GM12878 (cell line): Measurements from ENCODE around the gene ARSD.
A peak's percentile ranks its signal among the peaks of the same experiment; 100 is the strongest.
"Not testable (repeated sequence)": the region's sequence is repeated elsewhere in the genome, so short reads cannot be mapped to it uniquely, and the experiment has no call there.

ENCODE experiments used
- NR2C2 ChIP-seq: IDR thresholded peaks from 2 replicates; pipeline ENCODE4 v1.6.1; 2011; ENCODE audit warnings: borderline replicate concordance, low read depth; ENCODE audit not compliant: control insufficient read depth, insufficient read length
- SP1 ChIP-seq: IDR thresholded peaks from one replicate; pipeline ENCODE4 v1.6.1; 2011; ENCODE audit warnings: low read depth, low read length
- TF ChIP-seq, protein P1 (sequence below), 3 experiments: IDR thresholded peaks in 2 of 3; conservative IDR thresholded peaks in 1 of 3; 2 replicates each; pipeline ENCODE4 v1.5.1; 2011; ENCODE audit warnings: low read depth in 3 of 3, low read length in 3 of 3, mild to moderate bottlenecking in 3 of 3, control low read depth in 2 of 3, moderate library complexity in 2 of 3, inconsistent platforms in 1 of 3, mixed read lengths in 1 of 3; ENCODE audit not compliant: control insufficient read depth in 2 of 3, insufficient read depth in 1 of 3; ENCODE audit errors: extremely low read depth in 1 of 3

DNA sequence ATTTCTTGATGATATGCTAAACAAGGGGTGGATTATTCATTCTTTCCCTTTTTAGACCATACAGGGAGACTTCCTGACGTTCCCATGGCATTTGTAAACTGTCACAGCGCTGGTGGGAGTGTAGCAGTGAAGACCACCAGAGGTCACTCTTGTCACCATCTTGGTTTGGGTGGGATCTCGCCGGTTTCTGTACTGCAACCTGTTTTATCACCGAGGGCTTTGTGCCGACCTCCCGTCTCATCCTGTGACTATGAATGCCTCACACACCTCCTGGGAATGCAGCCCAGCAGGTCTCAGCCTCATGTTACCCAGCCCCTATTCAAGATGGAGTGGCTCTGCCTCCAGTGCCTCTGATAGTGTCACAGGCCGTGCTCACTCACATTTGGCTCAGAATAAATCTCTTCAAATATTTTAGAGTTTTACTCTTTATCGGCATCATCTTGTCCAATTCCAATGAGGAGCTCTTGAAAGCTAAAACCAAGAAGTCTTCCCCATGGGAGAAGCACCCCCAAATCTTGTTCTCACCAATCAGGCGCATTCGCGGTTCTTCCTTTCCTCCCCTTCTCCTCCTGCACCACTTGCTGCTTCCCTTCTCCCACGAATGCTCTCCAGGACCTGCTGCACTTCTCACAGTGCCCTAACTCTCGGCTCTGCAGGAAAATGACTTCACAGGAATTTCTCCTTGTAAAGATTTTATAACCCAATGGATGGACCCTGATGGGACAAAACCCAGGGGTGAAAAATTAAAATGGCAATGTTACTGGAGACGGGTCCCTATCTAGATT lies 39.2 kb downstream of the ARSD start:
- TF ChIP-seq NR2C2, SP1: not testable (repeated sequence)
- TF ChIP-seq, protein P1, sequence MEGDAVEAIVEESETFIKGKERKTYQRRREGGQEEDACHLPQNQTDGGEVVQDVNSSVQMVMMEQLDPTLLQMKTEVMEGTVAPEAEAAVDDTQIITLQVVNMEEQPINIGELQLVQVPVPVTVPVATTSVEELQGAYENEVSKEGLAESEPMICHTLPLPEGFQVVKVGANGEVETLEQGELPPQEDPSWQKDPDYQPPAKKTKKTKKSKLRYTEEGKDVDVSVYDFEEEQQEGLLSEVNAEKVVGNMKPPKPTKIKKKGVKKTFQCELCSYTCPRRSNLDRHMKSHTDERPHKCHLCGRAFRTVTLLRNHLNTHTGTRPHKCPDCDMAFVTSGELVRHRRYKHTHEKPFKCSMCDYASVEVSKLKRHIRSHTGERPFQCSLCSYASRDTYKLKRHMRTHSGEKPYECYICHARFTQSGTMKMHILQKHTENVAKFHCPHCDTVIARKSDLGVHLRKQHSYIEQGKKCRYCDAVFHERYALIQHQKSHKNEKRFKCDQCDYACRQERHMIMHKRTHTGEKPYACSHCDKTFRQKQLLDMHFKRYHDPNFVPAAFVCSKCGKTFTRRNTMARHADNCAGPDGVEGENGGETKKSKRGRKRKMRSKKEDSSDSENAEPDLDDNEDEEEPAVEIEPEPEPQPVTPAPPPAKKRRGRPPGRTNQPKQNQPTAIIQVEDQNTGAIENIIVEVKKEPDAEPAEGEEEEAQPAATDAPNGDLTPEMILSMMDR (IDR thresholded peaks at IDR 0.05 in 2 of 3, conservative IDR thresholded peaks at IDR 0.05 in 1 of 3; ENCODE audit: control insufficient read depth in 2 of 3, extremely low read depth in 1 of 3, insufficient read depth in 1 of 3, low read depth in 3 of 3, low read length in 3 of 3) = 0 out of 6 replicates have a peak, but pooled peaks of 2 of the 3 experiments have one; percentile 10 to 12
